Trophoblast cell (in vitro differentiated cells and primary cell): ENCODE data around the gene LDLRAP1.

Experiments
- DNase-seq, 2 donors: peaks; one replicate each; pipeline ENCODE4 v3.0.0-alpha.2; 2016
- H2AFZ ChIP-seq: 2 replicates; pipeline ENCODE4 v1.6.1; 2013; ENCODE audit warnings: low read length, moderate library complexity, mild to moderate bottlenecking; ENCODE audit not compliant: insufficient read depth, poor library complexity
- H2AK5ac ChIP-seq: 2 replicates; pipeline ENCODE4 v1.6.1; 2013; ENCODE audit warnings: mild to moderate bottlenecking, low read length
- H2BK120ac ChIP-seq: 2 replicates; pipeline ENCODE4 v1.6.1; 2013; ENCODE audit warnings: low read length, mild to moderate bottlenecking, moderate library complexity; ENCODE audit not compliant: insufficient read depth, poor library complexity
- H2BK12ac ChIP-seq: 2 replicates; pipeline ENCODE4 v1.6.1; 2013; ENCODE audit warnings: mild to moderate bottlenecking, low read length, moderate library complexity
- H2BK5ac ChIP-seq: 2 replicates; pipeline ENCODE4 v1.6.1; 2013; ENCODE audit warnings: low read length, low read depth, moderate library complexity, mild to moderate bottlenecking; ENCODE audit not compliant: poor library complexity
- H3K14ac ChIP-seq: 2 replicates; pipeline ENCODE4 v1.6.1; 2013; ENCODE audit warnings: mild to moderate bottlenecking, low read length
- H3K18ac ChIP-seq: 2 replicates; pipeline ENCODE4 v1.6.1; 2013; ENCODE audit warnings: mild to moderate bottlenecking, low read length
- H3K23ac ChIP-seq: 2 replicates; pipeline ENCODE4 v1.6.1; 2013; ENCODE audit warnings: low read length
- H3K27ac ChIP-seq: 2 replicates; pipeline ENCODE4 v1.5.1; 2013; ENCODE audit warnings: low read depth, mild to moderate bottlenecking, inconsistent platforms, low read length, moderate library complexity
- H3K27me3 ChIP-seq: 2 replicates; pipeline ENCODE4 v1.6.1; 2013; ENCODE audit warnings: inconsistent platforms, mild to moderate bottlenecking, low read length, moderate library complexity; ENCODE audit not compliant: insufficient read depth
- H3K36me3 ChIP-seq, 2 experiments: 1 replicate in 1 of 2; 2 replicates in 1 of 2; pipeline ENCODE4 v1.6.1; 2013; ENCODE audit warnings: low read length in 2 of 2, mild to moderate bottlenecking in 2 of 2, moderate library complexity in 1 of 2; ENCODE audit not compliant: insufficient read depth in 2 of 2, control insufficient read depth in 1 of 2
- H3K4ac ChIP-seq: 2 replicates; pipeline ENCODE4 v1.6.1; 2013; ENCODE audit warnings: low read depth, mild to moderate bottlenecking, low read length, moderate library complexity
- H3K4me1 ChIP-seq, 2 experiments: 1 replicate in 1 of 2; 2 replicates in 1 of 2; pipeline ENCODE4 v1.6.1; 2013; ENCODE audit warnings: low read length in 2 of 2, mild to moderate bottlenecking in 2 of 2, moderate library complexity in 1 of 2; ENCODE audit not compliant: insufficient read depth in 2 of 2, control insufficient read depth in 1 of 2
- H3K4me2 ChIP-seq: 2 replicates; pipeline ENCODE4 v1.6.1; 2013; ENCODE audit warnings: inconsistent platforms, mild to moderate bottlenecking, low read length, moderate library complexity
- H3K4me3 ChIP-seq: 2 replicates; pipeline ENCODE4 v1.5.1; 2013; ENCODE audit warnings: mild to moderate bottlenecking, low read depth, low read length, inconsistent platforms
- H3K79me1 ChIP-seq: one replicate; pipeline ENCODE4 v1.6.1; 2013; ENCODE audit warnings: low read length
- H3K79me2 ChIP-seq: 2 replicates; pipeline ENCODE4 v1.6.1; 2013; ENCODE audit warnings: low read length, mild to moderate bottlenecking; ENCODE audit not compliant: control insufficient read depth, insufficient read depth, poor library complexity
- H3K9ac ChIP-seq: 2 replicates; pipeline ENCODE4 v1.6.1; 2013; ENCODE audit warnings: mild to moderate bottlenecking, low read length
- H3K9me3 ChIP-seq: 2 replicates; pipeline ENCODE4 v1.6.1; 2013; ENCODE audit warnings: low read depth, mild to moderate bottlenecking, control low read depth, inconsistent platforms, low read length; ENCODE audit not compliant: insufficient read depth
- H4K12ac ChIP-seq: 2 replicates; pipeline ENCODE4 v1.6.1; 2013; ENCODE audit warnings: low read depth, mild to moderate bottlenecking, low read length, moderate library complexity
- H4K8ac ChIP-seq: 2 replicates; pipeline ENCODE4 v1.6.1; 2013; ENCODE audit warnings: low read depth, mild to moderate bottlenecking, low read length, moderate library complexity
- H4K91ac ChIP-seq: one replicate; pipeline ENCODE4 v1.6.1; 2013; ENCODE audit warnings: low read depth, mild to moderate bottlenecking, low read length, moderate library complexity
- WGBS: extraction: QIAGEN DNeasy Blood & Tissue Kit; methylation state at CpG from one replicate; pipeline ENCODE4 v1.1.7; 2013; ENCODE audit warnings: missing lambda C conversion rate; ENCODE audit not compliant: insufficient read length, insufficient coverage; ENCODE audit errors: extremely low coverage; 5-methylcytosine and 5-hydroxymethylcytosine counted together

The LDLRAP1 gene

DNA sequence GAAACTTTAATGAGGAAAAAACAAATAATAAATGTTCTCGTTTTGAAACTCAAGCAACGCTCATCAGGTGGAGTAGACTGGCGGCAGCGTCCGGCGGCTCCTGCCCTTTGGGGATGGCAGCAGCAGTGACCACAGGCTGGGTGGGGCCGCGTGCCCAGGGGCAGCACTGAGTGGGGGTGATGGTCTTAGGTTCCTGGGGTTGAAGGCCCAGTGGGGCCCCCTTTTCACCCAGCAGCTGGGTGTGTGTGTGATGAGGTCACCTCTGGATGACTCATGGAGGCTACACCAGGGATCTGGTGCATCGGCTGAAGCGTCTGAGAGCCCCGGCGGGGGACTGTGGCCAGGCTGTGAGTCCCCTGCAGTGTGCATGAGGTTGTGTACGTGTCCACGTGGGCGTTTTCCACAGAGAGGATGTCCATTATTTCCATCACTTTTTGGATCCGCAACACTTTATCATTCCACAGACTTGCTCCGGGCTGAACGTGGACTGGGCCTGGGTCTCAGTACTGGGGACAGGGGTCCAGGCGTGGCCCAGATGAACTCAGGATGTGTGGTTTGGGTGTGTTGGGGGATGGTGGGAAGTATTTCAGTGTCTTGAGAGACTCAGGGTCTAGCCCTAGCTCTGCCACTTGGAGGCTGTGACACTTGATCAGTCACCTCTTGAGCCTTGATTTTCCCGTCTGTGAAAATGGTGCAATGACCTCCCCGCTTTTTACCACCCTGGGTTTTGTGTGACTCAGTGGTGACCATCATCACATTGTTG, 25.6 kb downstream of the LDLRAP1 start:
- Histone ChIP-seq H3K79me1 (peaks cover 8% of the 10 kb centered on the region), H3K23ac (no peak overlapping the region), H2BK5ac (peak overlapping the region; percentile 2), H2BK120ac (peak overlapping the region; percentile 30), H4K91ac (peak overlapping the region; percentile 28), H3K4ac (no peak overlapping the region), H3K4me3 (no peak overlapping the region), H2AK5ac (no peak overlapping the region), H3K18ac (peak overlapping the region; percentile 54), H4K12ac (no peak overlapping the region), H3K79me2 (no peaks in the 10 kb centered on the region), H3K9ac (no peak overlapping the region), H3K27ac (peak overlapping the region; percentile 15), H3K27me3 (no peaks in the 10 kb centered on the region), H3K14ac (no peak overlapping the region), H4K8ac (peak overlapping the region; percentile 12), H3K4me2 (peak overlapping the region; percentile 3), H3K4me1 (peaks cover 22 to 31% of the 10 kb centered on the region in 2 experiments), H2BK12ac (peak overlapping the region; percentile 13), H3K9me3 (peaks cover 2% of the 10 kb centered on the region), H2AFZ (no peak overlapping the region), H3K36me3 (no peaks in the 10 kb centered on the region)
- WGBS = no CpG with 5 or more reads among the region's 21 CpGs
- DNase-seq = peak in 1 of 2 donors; percentile 32

DNA sequence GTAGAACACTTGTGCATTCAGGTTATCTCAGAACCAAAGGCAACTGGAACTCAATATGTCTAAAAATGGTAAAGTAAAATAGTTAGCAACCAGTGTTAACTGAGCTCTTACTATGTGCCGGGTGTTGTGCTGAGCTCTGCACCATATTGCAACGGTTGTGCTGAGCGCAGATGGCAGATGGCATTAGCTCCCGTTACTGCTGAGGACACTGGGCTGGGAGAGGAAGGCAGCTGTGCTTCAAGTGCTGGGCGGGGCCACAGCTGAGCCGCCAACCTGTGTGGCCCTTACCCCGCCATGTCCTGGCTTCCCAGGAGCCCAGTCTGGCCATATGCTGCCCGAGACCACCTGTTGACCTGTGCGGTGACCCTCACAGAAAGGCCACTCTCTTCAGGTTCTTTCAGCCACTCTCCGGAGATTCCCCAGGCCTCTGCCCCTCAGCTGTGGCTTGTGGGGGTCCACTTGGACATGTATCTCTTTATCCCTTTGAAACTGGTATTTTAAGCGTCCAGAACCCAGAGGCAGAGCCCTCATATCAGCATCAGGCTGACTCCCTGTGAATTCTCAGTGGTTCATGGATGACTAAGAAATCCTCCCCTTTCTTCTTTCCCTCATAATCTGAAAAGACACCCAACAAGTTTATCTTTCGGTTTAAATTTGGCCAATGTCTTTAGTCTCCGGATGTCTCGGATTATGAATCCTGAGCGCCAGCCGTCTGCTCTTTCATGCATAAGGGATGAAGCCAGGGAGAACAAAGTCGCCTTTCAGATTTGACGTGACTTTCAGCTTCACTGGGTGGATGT, 26.4 kb downstream of the LDLRAP1 start:
- Histone ChIP-seq H3K27ac (no peak overlapping the region), H3K23ac (no peak overlapping the region), H2BK120ac (no peak overlapping the region), H3K27me3 (no peaks in the 10 kb centered on the region), H3K18ac (peak overlapping the region; percentile 12), H3K9me3 (peaks cover 2% of the 10 kb centered on the region), H3K4me1 (peaks cover 22 to 31% of the 10 kb centered on the region in 2 experiments), H2AFZ (no peak overlapping the region), H2AK5ac (peak overlapping the region; percentile 17), H4K91ac (peak overlapping the region; percentile 3), H3K36me3 (no peaks in the 10 kb centered on the region), H4K12ac (no peak overlapping the region), H3K4me3 (no peak overlapping the region), H3K4ac (no peak overlapping the region), H2BK12ac (peak overlapping the region; percentile 33), H3K4me2 (no peak overlapping the region), H3K9ac (no peak overlapping the region), H3K79me1 (peaks cover 8% of the 10 kb centered on the region), H3K14ac (peak overlapping the region; percentile 12), H3K79me2 (no peaks in the 10 kb centered on the region), H2BK5ac (no peak overlapping the region), H4K8ac (no peak overlapping the region)
- no CpG with 5 or more reads among the region's 18 CpGs for WGBS
- no peak for DNase-seq

DNA sequence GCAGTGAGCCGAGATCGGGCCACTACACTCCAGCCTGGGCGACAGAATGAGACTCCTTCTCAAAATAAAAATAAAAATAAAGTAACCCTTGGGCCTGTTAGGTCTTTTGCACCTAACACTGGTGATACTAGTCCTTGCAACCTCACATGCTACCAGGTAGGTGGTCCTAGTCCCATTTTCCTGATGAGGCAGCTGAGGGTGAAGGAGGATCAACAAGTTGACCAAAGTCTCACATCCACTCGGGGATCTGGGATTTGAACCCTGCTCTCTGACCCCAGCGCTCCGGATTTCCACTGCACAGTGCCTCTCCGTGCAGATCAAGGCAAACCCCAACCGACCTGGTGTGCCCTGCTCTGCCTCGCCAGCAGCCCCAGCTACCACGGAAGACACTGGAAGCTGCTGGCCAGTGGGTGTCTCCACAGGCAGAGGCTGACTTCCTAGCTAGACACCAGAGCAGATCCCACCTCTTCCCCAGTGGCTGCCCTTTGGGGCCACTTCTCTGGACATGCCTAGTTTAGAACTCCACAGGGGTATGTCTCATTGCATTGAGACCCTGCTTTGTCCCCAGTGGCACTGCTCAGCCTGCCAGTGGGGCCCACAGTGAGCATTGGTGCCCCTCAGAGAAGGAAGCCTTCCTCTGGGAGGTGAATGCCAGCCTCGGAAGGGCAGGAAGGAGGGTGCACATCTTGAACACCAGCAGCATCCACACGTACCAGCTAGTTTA, 27.6 kb downstream of the LDLRAP1 start:
- Histone ChIP-seq H3K79me1 (peaks cover 8% of the 10 kb centered on the region), H2BK5ac (no peak overlapping the region), H3K9ac (no peak overlapping the region), H2BK12ac (no peak overlapping the region), H3K79me2 (no peaks in the 10 kb centered on the region), H3K27me3 (no peaks in the 10 kb centered on the region), H3K4me3 (no peak overlapping the region), H3K27ac (no peak overlapping the region), H3K4ac (no peak overlapping the region), H4K12ac (no peak overlapping the region), H3K23ac (no peak overlapping the region), H3K9me3 (peaks cover 2% of the 10 kb centered on the region), H3K18ac (no peak overlapping the region), H2AFZ (no peak overlapping the region), H4K8ac (no peak overlapping the region), H3K36me3 (no peaks in the 10 kb centered on the region), H2BK120ac (no peak overlapping the region), H3K14ac (no peak overlapping the region), H2AK5ac (no peak overlapping the region), H3K4me1 (peaks cover 22 to 27% of the 10 kb centered on the region in 2 experiments), H4K91ac (no peak overlapping the region), H3K4me2 (no peak overlapping the region)
- WGBS = no CpG with 5 or more reads among the region's 12 CpGs
- no peak for DNase-seq

DNA sequence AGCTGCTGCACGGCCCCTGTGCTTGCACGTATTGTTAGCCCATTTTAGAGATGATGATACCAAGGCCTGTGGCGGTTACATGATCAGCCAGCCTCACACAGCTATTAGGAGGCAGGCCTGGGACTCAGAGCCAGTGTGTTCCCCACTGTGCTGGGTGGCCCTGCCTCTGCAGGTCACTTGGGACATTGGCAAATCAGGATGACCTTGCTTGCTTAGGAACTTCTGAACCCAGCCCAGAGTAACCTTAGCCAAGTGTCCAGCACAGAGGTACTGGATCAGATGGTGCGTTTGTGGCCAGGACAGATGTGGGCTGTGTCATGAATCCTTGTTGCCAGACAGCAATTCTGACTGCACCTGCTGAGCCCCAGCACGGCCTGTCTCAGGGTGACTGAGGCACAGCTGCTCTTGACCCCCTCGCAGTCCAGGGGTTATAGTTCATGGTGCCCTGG, 28.1 kb downstream of the LDLRAP1 start:
- WGBS = no CpG with 5 or more reads among the region's 6 CpGs
- H4K12ac ChIP-seq = no peak overlapping the region
- H3K36me3 ChIP-seq = no peaks in the 10 kb centered on the region
- no peak overlapping the region for H4K8ac ChIP-seq
- H3K9me3 ChIP-seq = peaks cover 2% of the 10 kb centered on the region
- H3K9ac ChIP-seq = no peak overlapping the region
- peaks cover 7% of the 10 kb centered on the region for H3K79me1 ChIP-seq
- no peak overlapping the region for H2AFZ ChIP-seq
- H3K4me3 ChIP-seq = no peak overlapping the region
- H3K4me1 ChIP-seq = peaks cover 21 to 26% of the 10 kb centered on the region in 2 experiments
- no peak overlapping the region for H2AK5ac ChIP-seq
- H4K91ac ChIP-seq = no peak overlapping the region
- H3K79me2 ChIP-seq = no peaks in the 10 kb centered on the region
- no peak overlapping the region for H3K14ac ChIP-seq
- H2BK5ac ChIP-seq = no peak overlapping the region
- H2BK120ac ChIP-seq = no peak overlapping the region
- no peak overlapping the region for H3K23ac ChIP-seq
- H2BK12ac ChIP-seq = no peak overlapping the region
- no peak overlapping the region for H3K4me2 ChIP-seq
- no peak overlapping the region for H3K4ac ChIP-seq
- no peaks in the 10 kb centered on the region for H3K27me3 ChIP-seq
- no peak overlapping the region for H3K27ac ChIP-seq
- no peak overlapping the region for H3K18ac ChIP-seq
- DNase-seq = no peak
